ENCODE results near the gene BCAS1. TPM values are rescaled to one million over a fixed set of nuclear protein-coding genes. Genes with fewer than 3 reads are reported as not detected.
A peak's percentile ranks its signal among the peaks of the same experiment; 100 is the strongest.

BCAS1 gene
- total RNA-seq, 2 experiments from 2014 or later = 0.06 TPM; not detected in 1

DNA sequence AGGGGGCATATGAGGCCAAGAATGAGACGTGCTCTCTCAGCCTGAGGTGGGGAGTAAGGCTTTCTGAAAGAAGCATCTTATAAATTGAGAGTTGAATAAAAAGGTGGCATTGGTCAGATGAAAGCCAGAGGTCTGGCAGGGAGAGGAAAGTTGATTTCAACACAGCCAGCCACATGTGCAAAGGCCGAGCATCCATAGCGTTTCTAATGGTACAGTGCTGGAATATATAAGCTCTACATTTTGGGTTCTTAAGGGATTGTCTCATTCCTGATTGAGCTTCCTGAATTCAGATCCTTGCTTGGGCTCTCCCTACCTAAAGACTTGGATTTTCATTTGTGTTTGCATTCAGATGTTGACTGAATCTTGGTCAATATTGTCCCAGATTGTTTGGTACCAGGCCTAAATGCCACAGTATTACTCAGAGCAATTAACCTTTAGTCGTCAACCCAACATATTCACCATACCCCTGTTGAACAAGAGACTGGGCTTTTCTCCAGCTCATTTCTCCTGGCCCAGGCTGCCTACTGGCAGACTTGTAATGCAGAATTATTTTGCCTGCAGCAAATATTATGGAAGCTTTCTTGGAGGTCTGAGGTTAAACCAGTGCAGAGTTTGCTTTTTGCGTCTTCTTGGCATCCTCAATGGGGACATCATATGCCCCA is 14.5 kb upstream of the BCAS1 start:
- no peak overlapping the region for H3K4me3 Mint-ChIP-seq
- H3K27me3 Mint-ChIP-seq = peaks cover 12% of the 10 kb centered on the region
- H3K9me3 Mint-ChIP-seq = peaks cover 2% of the 10 kb centered on the region
- peaks cover 9% of the 10 kb centered on the region for H3K4me1 Mint-ChIP-seq
- H3K27ac Mint-ChIP-seq = no peak overlapping the region
- CTCF ChIA-PET = interaction anchor here (0.5 kb wide), 1 partner anchor 35 kb away, joined by 3 read pairs; no protein-coding TSS in a partner anchor
- DNase-seq = no peak
- POLR2A ChIA-PET = no interaction called here
- peaks cover 4% of the 10 kb centered on the region for H3K36me3 Mint-ChIP-seq (ENCODE audit: low read depth)

- peaks cover 4% of the 10 kb centered on the region for H3K36me3 Mint-ChIP-seq (ENCODE audit: low read depth)
- POLR2A ChIA-PET = no interaction called here
- peaks cover 12% of the 10 kb centered on the region for H3K4me1 Mint-ChIP-seq
- DNase-seq = no peak
- H3K27ac Mint-ChIP-seq = no peak overlapping the region
- CTCF ChIA-PET = no interaction called here
- H3K9me3 Mint-ChIP-seq = peaks cover 2% of the 10 kb centered on the region
- no peak overlapping the region for H3K4me3 Mint-ChIP-seq
- H3K27me3 Mint-ChIP-seq = peaks cover 9% of the 10 kb centered on the region
These were observed 13.8 kb upstream of the BCAS1 start for GRCh38 chr20:54084193-54084592.

DNA sequence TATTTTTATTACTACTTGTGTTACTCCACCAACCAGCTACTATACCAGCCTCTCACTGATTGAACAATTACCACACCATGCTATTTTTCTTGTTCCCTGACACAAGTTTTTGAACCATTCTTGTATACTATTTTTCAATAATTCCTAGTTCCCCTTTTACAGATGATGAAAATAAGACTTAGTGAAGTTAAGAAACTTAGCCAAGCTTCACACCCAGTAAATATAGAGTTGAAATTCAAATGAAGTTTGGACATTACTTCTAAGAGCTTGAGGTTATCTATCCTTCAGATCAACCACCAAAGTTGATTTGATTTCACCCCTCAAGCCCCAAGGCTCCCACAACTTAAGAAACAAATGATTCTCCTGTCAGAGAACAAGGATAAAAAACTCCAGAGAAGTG is 13.1 kb upstream of the BCAS1 start:
- Mint-ChIP-seq H3K27ac (no peak overlapping the region), H3K4me1 (peaks cover 19% of the 10 kb centered on the region), H3K9me3 (peaks cover 4% of the 10 kb centered on the region), H3K36me3 (ENCODE audit: low read depth) (peaks cover 7% of the 10 kb centered on the region), H3K27me3 (peaks cover 5% of the 10 kb centered on the region), H3K4me3 (no peak overlapping the region)
- ChIA-PET CTCF (no interaction called here), POLR2A (no interaction called here)
- no peak for DNase-seq

DNA sequence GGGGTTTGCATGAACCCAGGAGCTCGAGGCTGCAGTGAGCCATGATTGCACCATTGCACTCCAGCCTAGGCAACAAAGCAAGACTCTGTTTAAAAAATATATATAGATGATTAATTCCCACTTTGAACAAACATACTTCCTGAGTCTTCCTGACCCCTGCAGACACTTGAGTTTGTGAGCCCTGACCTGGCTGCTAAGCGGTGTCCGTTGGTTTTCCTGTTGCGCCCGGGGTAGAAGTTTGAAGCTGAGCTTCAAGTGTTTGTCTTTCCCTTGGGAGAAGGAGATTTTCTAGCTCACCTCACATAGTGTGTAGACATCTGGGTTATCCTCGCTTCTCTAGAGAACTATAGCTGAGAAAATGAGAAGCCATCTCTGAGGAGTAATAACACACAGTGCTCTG is 11.7 kb upstream of the BCAS1 start:
- no peak for DNase-seq
- POLR2A ChIA-PET = no interaction called here

GRCh38 chr20:54079652-54080051 is 9.3 kb upstream of the BCAS1 start:
- Mint-ChIP-seq H3K27me3 (peaks cover 7% of the 10 kb centered on the region), H3K4me1 (peaks cover 32% of the 10 kb centered on the region), H3K4me3 (no peak overlapping the region), H3K27ac (no peak overlapping the region), H3K36me3 (ENCODE audit: low read depth) (peaks cover 7% of the 10 kb centered on the region), H3K9me3 (peaks cover 10% of the 10 kb centered on the region)
- POLR2A ChIA-PET = no interaction called here
- CTCF ChIA-PET = interaction anchor here (0.7 to 1.3 kb wide), 2 partner anchors 12 to 1895 kb away, joined by 4 read pairs; no protein-coding TSS in a partner anchor
- DNase-seq = no peak

More for the DNA sequence above, 11.7 kb upstream of the BCAS1 start:
- H3K27ac Mint-ChIP-seq = no peak overlapping the region
- H3K4me3 Mint-ChIP-seq = no peak overlapping the region
- peaks cover 29% of the 10 kb centered on the region for H3K4me1 Mint-ChIP-seq
- CTCF ChIA-PET = interaction anchor here (0.6 kb wide), 1 partner anchor 1665 kb away, joined by 4 read pairs; no protein-coding TSS in a partner anchor
- peaks cover 7% of the 10 kb centered on the region for H3K36me3 Mint-ChIP-seq (ENCODE audit: low read depth)
- H3K9me3 Mint-ChIP-seq = peaks cover 7% of the 10 kb centered on the region
- H3K27me3 Mint-ChIP-seq = peaks cover 5% of the 10 kb centered on the region

- H3K36me3 Mint-ChIP-seq (ENCODE audit: low read depth) = peaks cover 7% of the 10 kb centered on the region
- ChIA-PET CTCF (interaction anchor here (1.3 to 1.5 kb wide), 2 partner anchors 10 to 13 kb away, joined by 4 to 5 read pairs; no protein-coding TSS in a partner anchor), POLR2A (no interaction called here)
- peaks cover 7% of the 10 kb centered on the region for H3K27me3 Mint-ChIP-seq
- peaks cover 29% of the 10 kb centered on the region for H3K4me1 Mint-ChIP-seq
- H3K27ac Mint-ChIP-seq = peak overlapping the region; percentile 91
- H3K4me3 Mint-ChIP-seq = peak overlapping the region; percentile 55
- DNase-seq = peak; percentile 53
- H3K9me3 Mint-ChIP-seq = peaks cover 10% of the 10 kb centered on the region
These were observed 8.0 kb upstream of the BCAS1 start for GRCh38 chr20:54078296-54078984.

GRCh38 chr20:54076259-54076658 is 5.9 kb upstream of the BCAS1 start:
- CTCF ChIA-PET = interaction anchor here (1.0 kb wide), 2 partner anchors 22 to 131 kb away, joined by 3 read pairs; partner anchors contain the start of gene PFDN4
- H3K27me3 Mint-ChIP-seq = peaks cover 5% of the 10 kb centered on the region

GRCh38 chr20:54075322-54075721 is 4.9 kb upstream of the BCAS1 start:
- H3K27me3 Mint-ChIP-seq = peaks cover 2% of the 10 kb centered on the region
- H3K27ac Mint-ChIP-seq = no peak overlapping the region
- DNase-seq = no peak
- H3K9me3 Mint-ChIP-seq = peaks cover 8% of the 10 kb centered on the region
- H3K36me3 Mint-ChIP-seq (ENCODE audit: low read depth) = peaks cover 4% of the 10 kb centered on the region
- CTCF ChIA-PET = no interaction called here
- H3K4me1 Mint-ChIP-seq = peaks cover 23% of the 10 kb centered on the region
- H3K4me3 Mint-ChIP-seq = no peak overlapping the region
- POLR2A ChIA-PET = no interaction called here

More at GRCh38 chr20:54076259-54076658, 5.9 kb upstream of the BCAS1 start:
- H3K27ac Mint-ChIP-seq = no peak overlapping the region
- peaks cover 8% of the 10 kb centered on the region for H3K9me3 Mint-ChIP-seq
- POLR2A ChIA-PET = no interaction called here
- H3K36me3 Mint-ChIP-seq (ENCODE audit: low read depth) = peaks cover 5% of the 10 kb centered on the region
- peaks cover 23% of the 10 kb centered on the region for H3K4me1 Mint-ChIP-seq
- no peak for DNase-seq
- H3K4me3 Mint-ChIP-seq = no peak overlapping the region

GRCh38 chr20:54074511-54074910 is 4.1 kb upstream of the BCAS1 start:
- H3K27me3 Mint-ChIP-seq = peaks cover 2% of the 10 kb centered on the region
- no peak overlapping the region for H3K4me3 Mint-ChIP-seq
- peaks cover 22% of the 10 kb centered on the region for H3K4me1 Mint-ChIP-seq
- H3K27ac Mint-ChIP-seq = no peak overlapping the region
- POLR2A ChIA-PET = no interaction called here
- H3K36me3 Mint-ChIP-seq (ENCODE audit: low read depth) = peaks cover 4% of the 10 kb centered on the region
- no peak for DNase-seq
- H3K9me3 Mint-ChIP-seq = peaks cover 8% of the 10 kb centered on the region
- CTCF ChIA-PET = interaction anchor here (0.7 kb wide), 1 partner anchor 20 kb away, joined by 3 read pairs; no protein-coding TSS in a partner anchor

GRCh38 chr20:54073288-54073687 is 2.9 kb upstream of the BCAS1 start:
- ChIA-PET POLR2A (no interaction called here), CTCF (interaction anchor here (0.6 kb wide), 1 partner anchor 1521 kb away, joined by 3 read pairs; no protein-coding TSS in a partner anchor)
- Mint-ChIP-seq H3K4me1 (peaks cover 11% of the 10 kb centered on the region), H3K9me3 (peaks cover 5% of the 10 kb centered on the region), H3K27me3 (peaks cover 2% of the 10 kb centered on the region), H3K4me3 (no peak overlapping the region), H3K36me3 (ENCODE audit: low read depth) (no peaks in the 10 kb centered on the region), H3K27ac (no peak overlapping the region)
- no peak for DNase-seq

DNA sequence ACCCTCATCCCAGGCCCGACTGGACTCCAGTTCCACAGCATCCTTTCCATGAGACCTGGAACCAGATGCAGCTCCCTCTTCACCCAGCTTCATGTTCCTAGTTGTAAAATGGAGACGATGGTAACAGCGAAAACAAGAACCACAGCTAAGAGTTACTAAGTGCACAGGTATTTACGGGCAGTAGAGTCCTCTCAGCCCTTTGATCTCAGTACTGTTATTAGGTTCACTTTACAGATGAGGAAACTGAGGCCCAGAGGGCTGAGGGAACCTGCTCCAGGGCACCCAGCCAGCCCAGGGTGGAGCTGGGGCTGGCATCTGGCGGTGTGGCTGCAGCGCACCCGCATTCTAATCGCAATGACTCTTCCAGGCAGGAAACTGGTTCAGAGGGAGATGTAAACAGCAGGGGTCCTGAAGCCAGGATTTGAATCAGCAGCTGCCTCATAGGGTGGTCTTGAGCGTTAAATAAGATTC is 858 bp downstream of the BCAS1 start:
- Mint-ChIP-seq H3K4me1 (peaks cover 4% of the 10 kb centered on the region), H3K36me3 (ENCODE audit: low read depth) (no peaks in the 10 kb centered on the region), H3K27ac (no peak overlapping the region), H3K9me3 (no peaks in the 10 kb centered on the region), H3K4me3 (no peak overlapping the region), H3K27me3 (no peaks in the 10 kb centered on the region)
- ChIA-PET POLR2A (no interaction called here), CTCF (interaction anchor here (0.8 to 1.5 kb wide), 2 partner anchors 8 to 24 kb away, joined by 3 read pairs; no protein-coding TSS in a partner anchor)
- no peak for DNase-seq

DNA sequence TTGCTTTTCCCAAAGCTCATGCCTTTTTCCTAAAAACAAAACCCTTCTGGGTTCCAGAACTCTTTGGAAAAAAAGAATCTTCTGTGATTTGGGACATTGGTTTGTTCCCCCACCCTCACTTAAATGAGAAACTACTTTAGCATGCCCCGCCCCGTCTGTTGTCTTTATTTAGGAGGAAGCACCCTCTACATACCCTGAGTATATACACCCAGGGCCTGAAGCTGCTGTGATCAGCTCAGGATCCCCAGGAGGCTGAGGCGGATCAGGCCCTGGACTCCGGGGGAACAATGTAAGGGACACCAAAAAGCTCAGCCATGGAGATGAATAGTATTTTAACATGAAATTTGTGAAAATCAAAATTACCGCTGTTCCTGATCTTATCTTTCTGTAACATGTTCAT is 1.4 kb downstream of the BCAS1 start:
- H3K27ac Mint-ChIP-seq = no peak overlapping the region
- H3K4me3 Mint-ChIP-seq = no peak overlapping the region
- no peak for DNase-seq
- no peaks in the 10 kb centered on the region for H3K36me3 Mint-ChIP-seq (ENCODE audit: low read depth)
- ChIA-PET POLR2A (no interaction called here), CTCF (interaction anchor here (0.5 to 1.5 kb wide), 2 partner anchors 8 to 135 kb away, joined by 3 read pairs; no protein-coding TSS in a partner anchor)
- H3K9me3 Mint-ChIP-seq = no peaks in the 10 kb centered on the region
- no peaks in the 10 kb centered on the region for H3K27me3 Mint-ChIP-seq
- peaks cover 7% of the 10 kb centered on the region for H3K4me1 Mint-ChIP-seq

- no peaks in the 10 kb centered on the region for H3K27me3 Mint-ChIP-seq
- no peaks in the 10 kb centered on the region for H3K36me3 Mint-ChIP-seq (ENCODE audit: low read depth)
- H3K4me3 Mint-ChIP-seq = no peak overlapping the region
- H3K27ac Mint-ChIP-seq = no peak overlapping the region
- peaks cover 10% of the 10 kb centered on the region for H3K4me1 Mint-ChIP-seq
- ChIA-PET POLR2A (no interaction called here), CTCF (interaction anchor here (0.5 to 1.5 kb wide), 2 partner anchors 11 to 134 kb away, joined by 3 to 4 read pairs; no protein-coding TSS in a partner anchor)
- H3K9me3 Mint-ChIP-seq = no peaks in the 10 kb centered on the region
- DNase-seq = no peak
These were observed 1.9 kb downstream of the BCAS1 start for GRCh38 chr20:54068495-54068894.
